Uterus (tissue), 4 donors: ENCODE data around the gene RHBDD2. TPM values are rescaled to one million over a fixed set of nuclear protein-coding genes. Genes with fewer than 3 reads are reported as not detected.
"Not testable (repeated sequence)": the region's sequence is repeated elsewhere in the genome, so short reads cannot be mapped to it uniquely, and the experiment has no call there.

Experiments
- DNase-seq, 2 donors: peaks; one replicate each; pipeline ENCODE4 v3.0.0-alpha.2; 2019 to 2020
- H3K27ac ChIP-seq, 2 donors: fragments of 200-600 bp; sonication (generic); 1 replicate in 1 of 2; 2 replicates in 1 of 2; pipeline ENCODE4 v1.5.1; 2016 to 2018
- H3K27me3 ChIP-seq, 2 donors: fragments of 200-600 bp; sonication (generic); one replicate each; pipeline ENCODE4 v1.5.1; 2018 to 2019; ENCODE audit warnings: control low read depth in 1 of 2
- H3K36me3 ChIP-seq, 2 donors: fragments of 200-600 bp; sonication (generic); one replicate each; pipeline ENCODE4 v1.5.1; 2019; ENCODE audit warnings: control low read depth in 1 of 2
- H3K4me1 ChIP-seq, 2 donors: fragments of 200-600 bp; sonication (generic); one replicate each; pipeline ENCODE4 v1.5.1; 2018 to 2019; ENCODE audit warnings: control low read depth in 1 of 2
- H3K4me3 ChIP-seq, 2 donors: fragments of 200-600 bp; sonication (generic); 1 replicate in 1 of 2; 2 replicates in 1 of 2; pipeline ENCODE4 v1.5.1; 2018 to 2019; ENCODE audit warnings: mild to moderate bottlenecking in 1 of 2
- H3K9me3 ChIP-seq, 2 donors: fragments of 200-600 bp; sonication (generic); one replicate each; pipeline ENCODE4 v1.5.1; 2019; ENCODE audit warnings: control low read depth in 1 of 2
- POLR2A ChIP-seq, 2 donors: fragments of 450-650 bp; IDR thresholded peaks; one replicate each; pipeline ENCODE4 v1.6.1; 2016; ENCODE audit warnings: antibody characterized with exemption in 2 of 2, mild to moderate bottlenecking in 1 of 2, moderate library complexity in 1 of 2
- intact Hi-C: fragments of 100-400 bp; cut with DNase I; formaldehyde crosslinking; loops from one replicate; pipeline ENCODE4 v1.15.1; 2023; ENCODE audit warnings: low total_unique reads
- total RNA-seq, 4 donors: library from RNA; depleted of rRNA in 3 of 4; stranded (reverse); fragments of >200 nt in 3 of 4; gene quantifications; one replicate each; pipeline versions ENCODE4 v1.1.0 to v1.2.4, GENCODE V29; 2014 to 2023
- TF ChIP-seq, protein P1 (sequence below), 4 experiments: fragments of 200-600 bp in 2 of 4; fragments of 450-650 bp in 2 of 4; sonication (generic) in 2 of 4; IDR thresholded peaks; one replicate each; pipeline ENCODE4 v1.5.1; 2016 to 2019; ENCODE audit warnings: antibody characterized with exemption in 4 of 4, mild to moderate bottlenecking in 2 of 4, moderate library complexity in 1 of 4
- donor health status: DM: yes; HTN: yes; CAD: no.

The RHBDD2 gene
- total RNA-seq, 4 donors from 2014 or later = 2.0 to 45.4 (median 11.3) TPM

DNA sequence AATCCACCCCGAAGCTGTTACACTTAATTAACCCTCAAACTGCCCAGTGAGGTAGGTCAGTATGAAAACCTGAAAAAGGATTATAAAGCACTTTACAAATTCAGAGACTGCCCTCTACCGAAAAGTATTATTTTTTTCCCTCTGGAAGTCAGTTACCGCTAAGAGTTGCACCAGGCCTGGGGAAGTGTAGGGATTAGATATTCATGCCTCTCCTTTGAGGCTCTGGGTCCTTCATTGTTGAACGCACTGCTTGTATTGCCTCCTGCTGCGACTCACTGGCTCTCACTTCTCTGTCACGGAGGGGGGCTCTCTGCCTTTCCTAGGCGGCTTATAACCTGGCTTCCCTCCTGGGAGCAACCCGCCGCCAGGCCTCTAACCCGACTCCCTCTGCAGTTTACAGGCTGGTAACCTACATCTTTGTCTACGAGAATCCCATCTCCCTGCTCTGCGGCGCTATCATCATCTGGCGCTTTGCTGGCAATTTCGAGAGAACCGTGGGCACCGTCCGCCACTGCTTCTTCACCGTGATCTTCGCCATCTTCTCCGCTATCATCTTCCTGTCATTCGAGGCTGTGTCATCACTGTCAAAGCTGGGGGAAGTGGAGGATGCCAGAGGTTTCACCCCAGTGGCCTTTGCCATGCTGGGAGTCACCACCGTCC lies 2.7 kb downstream of the RHBDD2 start:
- no peaks in the 10 kb centered on the region for H3K36me3 ChIP-seq
- intact Hi-C loops = no loop called here
- no peak overlapping the region for H3K27ac ChIP-seq

DNA sequence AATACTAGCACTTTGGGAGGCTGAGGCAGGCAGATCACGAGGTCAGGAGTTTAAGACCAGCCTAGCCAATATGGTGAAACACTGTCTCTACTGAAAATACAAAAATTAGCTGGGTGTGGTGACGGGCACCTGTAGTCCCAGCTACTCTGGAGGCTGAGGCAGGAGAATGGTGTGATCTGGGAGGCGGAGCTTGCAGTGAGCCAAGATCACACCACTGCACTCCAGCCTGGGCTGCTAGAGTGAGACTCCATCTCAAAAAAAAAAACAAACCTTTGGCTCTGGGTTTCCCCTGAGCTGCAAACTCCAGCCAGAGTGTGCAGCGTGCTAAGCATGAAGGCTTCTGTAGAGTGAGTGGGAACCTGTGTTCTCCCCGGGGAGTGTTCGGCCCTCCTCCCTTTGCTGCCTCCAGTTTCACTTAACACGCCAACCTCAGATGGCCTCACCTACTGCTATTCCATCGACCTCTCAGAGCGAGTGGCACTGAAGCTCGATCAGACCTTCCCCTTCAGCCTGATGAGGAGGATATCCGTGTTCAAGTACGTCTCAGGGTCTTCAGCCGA lies 4.5 kb downstream of the RHBDD2 start:
- H3K4me1 ChIP-seq, H3K36me3 ChIP-seq, H3K4me3 ChIP-seq, H3K9me3 ChIP-seq, H3K27ac ChIP-seq, DNase-seq, H3K27me3 ChIP-seq, intact Hi-C loops: not testable (repeated sequence)

More for the DNA sequence above, 2.7 kb downstream of the RHBDD2 start:
- no peaks in the 10 kb centered on the region for H3K4me1 ChIP-seq
- no peaks in the 10 kb centered on the region for H3K27me3 ChIP-seq
- DNase-seq = no peak
- H3K9me3 ChIP-seq = no peaks in the 10 kb centered on the region
- no peak overlapping the region for H3K4me3 ChIP-seq
- TF ChIP-seq, protein P1, sequence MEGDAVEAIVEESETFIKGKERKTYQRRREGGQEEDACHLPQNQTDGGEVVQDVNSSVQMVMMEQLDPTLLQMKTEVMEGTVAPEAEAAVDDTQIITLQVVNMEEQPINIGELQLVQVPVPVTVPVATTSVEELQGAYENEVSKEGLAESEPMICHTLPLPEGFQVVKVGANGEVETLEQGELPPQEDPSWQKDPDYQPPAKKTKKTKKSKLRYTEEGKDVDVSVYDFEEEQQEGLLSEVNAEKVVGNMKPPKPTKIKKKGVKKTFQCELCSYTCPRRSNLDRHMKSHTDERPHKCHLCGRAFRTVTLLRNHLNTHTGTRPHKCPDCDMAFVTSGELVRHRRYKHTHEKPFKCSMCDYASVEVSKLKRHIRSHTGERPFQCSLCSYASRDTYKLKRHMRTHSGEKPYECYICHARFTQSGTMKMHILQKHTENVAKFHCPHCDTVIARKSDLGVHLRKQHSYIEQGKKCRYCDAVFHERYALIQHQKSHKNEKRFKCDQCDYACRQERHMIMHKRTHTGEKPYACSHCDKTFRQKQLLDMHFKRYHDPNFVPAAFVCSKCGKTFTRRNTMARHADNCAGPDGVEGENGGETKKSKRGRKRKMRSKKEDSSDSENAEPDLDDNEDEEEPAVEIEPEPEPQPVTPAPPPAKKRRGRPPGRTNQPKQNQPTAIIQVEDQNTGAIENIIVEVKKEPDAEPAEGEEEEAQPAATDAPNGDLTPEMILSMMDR (IDR thresholded peaks at IDR 0.05) = no peak
- TF ChIP-seq POLR2A (IDR thresholded peaks at IDR 0.05) = no peak

DNA sequence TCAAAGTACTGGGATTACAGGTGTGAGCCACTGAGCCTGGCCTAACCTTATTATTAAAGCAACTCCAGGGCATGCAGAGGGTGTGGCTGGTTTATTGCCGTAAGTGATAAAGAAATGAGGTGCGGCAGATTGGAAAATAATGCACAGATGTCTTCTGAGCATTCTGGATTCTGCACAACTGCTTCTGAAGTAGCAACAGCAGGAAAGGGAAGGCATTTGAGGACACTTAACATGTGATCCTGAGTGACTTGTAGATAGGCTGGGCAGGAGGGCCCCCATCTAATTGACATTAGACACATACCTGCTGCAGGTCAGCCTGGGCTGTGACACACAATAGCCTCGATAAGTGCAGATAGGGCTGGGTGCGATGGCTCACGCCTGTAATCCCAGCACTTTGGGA lies 5.6 kb downstream of the RHBDD2 start:
- Histone ChIP-seq H3K4me1 (no peaks in the 10 kb centered on the region), H3K27me3 (no peaks in the 10 kb centered on the region), H3K27ac (no peak overlapping the region), H3K36me3 (no peaks in the 10 kb centered on the region), H3K4me3 (no peak overlapping the region), H3K9me3 (no peaks in the 10 kb centered on the region)
- intact Hi-C loops = no loop called here
- DNase-seq = no peak
- TF ChIP-seq POLR2A (IDR thresholded peaks at IDR 0.05) = no peak

DNA sequence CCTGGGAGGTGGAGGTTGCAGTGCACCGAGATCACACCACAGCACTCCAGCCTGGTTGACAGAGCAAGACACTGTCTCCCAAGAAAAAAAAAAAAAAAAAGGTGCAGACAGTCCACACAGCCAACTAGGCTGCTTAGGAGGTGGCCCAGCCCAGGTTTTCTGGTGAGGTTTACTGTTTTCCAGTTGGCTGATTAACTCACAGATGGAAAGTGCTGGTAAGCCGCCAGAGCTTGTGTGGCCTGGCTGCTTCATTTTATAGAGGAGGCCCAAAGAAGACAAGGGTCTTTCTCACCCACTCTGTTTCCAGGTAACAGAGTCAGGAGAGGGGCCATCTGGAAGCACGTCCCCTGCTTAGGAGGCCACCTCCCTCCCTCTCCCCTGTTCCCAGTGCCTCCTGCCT lies 6.2 kb downstream of the RHBDD2 start:
- H3K9me3 ChIP-seq = no peaks in the 10 kb centered on the region
- H3K27ac ChIP-seq = no peak overlapping the region
- no peaks in the 10 kb centered on the region for H3K27me3 ChIP-seq
- no peaks in the 10 kb centered on the region for H3K4me1 ChIP-seq
- DNase-seq = no peak
- intact Hi-C loops = no loop called here
- no peaks in the 10 kb centered on the region for H3K36me3 ChIP-seq
- H3K4me3 ChIP-seq = no peak overlapping the region
- no peak for TF ChIP-seq POLR2A (IDR thresholded peaks at IDR 0.05)
- TF ChIP-seq, protein P1 (IDR thresholded peaks at IDR 0.05) = no peak

DNA sequence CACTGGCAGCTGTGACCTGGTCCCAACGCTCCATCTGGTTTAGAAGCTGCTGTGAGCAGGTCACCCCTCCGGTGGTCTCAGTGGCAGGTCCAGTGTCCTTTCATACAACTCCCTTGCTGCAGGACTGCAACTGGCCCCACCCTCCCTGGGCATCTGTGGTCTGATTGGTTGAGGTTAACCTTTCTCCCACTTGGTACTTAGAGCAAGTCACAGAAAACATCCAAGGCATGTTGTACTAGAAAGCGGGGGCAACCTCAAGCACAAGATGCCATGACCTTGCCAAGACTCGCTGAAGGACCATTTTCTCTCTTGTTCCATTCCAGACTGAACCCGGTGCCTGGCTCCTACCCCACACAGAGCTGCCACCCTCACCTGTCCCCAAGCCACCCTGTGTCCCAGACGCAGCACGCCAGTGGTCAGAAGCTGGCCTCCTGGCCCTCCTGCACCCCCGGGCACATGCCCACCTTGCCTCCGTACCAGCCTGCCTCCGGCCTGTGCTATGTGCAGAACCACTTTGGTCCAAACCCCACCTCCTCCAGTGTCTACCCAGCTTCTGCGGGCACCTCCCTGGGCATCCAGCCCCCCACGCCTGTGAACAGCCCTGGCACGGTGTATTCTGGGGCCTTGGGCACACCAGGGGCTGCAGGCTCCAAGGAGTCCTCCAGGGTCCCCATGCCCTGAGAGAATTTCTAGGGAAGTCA lies 9.0 kb downstream of the RHBDD2 start:
- no peaks in the 10 kb centered on the region for H3K9me3 ChIP-seq
- H3K4me3 ChIP-seq = no peak overlapping the region
- H3K4me1 ChIP-seq = no peaks in the 10 kb centered on the region
- H3K27me3 ChIP-seq = no peaks in the 10 kb centered on the region
- intact Hi-C loops = no loop called here
- no peak for DNase-seq
- no peak overlapping the region for H3K27ac ChIP-seq
- TF ChIP-seq POLR2A (IDR thresholded peaks at IDR 0.05) = no peak
- TF ChIP-seq, protein P1 (IDR thresholded peaks at IDR 0.05) = no peak
- no peaks in the 10 kb centered on the region for H3K36me3 ChIP-seq
